C4-2B (cell line): ENCODE data around the gene EGLN1.

Experiments used
- ZFX ChIP-seq: fragments of 450-650 bp; IDR thresholded peaks from 2 replicates; pipeline ENCODE4 v1.6.1; 2017
- TF ChIP-seq, protein P1 (sequence below): fragments of 450-650 bp; conservative IDR thresholded peaks from 2 replicates; pipeline ENCODE4 v1.5.1; 2017; ENCODE audit warnings: mild to moderate bottlenecking

DNA sequence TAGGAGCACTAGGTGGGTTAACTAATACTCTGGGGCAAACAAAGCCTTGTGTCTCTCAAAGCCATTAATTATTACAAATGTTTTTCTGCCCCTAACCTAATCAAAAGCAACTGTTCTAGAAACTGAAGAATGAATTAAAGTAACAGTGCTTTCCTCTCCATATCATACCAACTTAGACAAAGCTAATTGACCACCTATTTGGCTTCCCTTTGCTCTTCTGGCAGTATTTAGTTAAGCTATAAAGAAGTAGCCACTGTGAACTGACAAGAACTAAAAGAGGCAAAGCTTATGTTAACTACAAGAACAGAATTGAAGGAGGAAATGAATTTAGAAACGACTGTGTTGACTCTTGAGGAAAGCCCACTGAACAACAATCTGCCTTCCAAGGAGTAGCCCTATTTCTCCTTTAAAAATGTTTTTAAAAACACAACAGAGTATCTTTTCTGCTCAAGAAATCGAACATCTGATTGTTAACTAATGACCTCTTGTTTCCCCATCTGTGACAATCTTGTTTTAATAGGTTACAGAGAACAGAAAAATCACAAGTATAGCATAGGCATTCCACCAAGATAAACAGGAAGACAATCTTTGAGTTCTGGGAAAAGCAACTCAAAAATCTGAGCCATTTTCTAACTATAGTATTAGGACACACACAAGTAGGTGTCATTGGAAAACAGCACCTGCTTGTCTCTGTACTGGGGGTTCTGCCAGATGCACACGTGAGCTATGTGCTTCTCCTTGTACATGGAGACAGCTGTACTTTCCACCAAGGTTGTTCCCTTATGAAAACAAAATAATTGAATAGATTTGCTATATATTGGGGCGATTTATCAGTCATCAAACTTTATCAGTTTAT lies 3.1 kb upstream of the EGLN1 start:
- TF ChIP-seq, protein P1, sequence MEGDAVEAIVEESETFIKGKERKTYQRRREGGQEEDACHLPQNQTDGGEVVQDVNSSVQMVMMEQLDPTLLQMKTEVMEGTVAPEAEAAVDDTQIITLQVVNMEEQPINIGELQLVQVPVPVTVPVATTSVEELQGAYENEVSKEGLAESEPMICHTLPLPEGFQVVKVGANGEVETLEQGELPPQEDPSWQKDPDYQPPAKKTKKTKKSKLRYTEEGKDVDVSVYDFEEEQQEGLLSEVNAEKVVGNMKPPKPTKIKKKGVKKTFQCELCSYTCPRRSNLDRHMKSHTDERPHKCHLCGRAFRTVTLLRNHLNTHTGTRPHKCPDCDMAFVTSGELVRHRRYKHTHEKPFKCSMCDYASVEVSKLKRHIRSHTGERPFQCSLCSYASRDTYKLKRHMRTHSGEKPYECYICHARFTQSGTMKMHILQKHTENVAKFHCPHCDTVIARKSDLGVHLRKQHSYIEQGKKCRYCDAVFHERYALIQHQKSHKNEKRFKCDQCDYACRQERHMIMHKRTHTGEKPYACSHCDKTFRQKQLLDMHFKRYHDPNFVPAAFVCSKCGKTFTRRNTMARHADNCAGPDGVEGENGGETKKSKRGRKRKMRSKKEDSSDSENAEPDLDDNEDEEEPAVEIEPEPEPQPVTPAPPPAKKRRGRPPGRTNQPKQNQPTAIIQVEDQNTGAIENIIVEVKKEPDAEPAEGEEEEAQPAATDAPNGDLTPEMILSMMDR: no peak
- TF ChIP-seq ZFX: no peak
